Tibial artery (tissue), 4 donors: Measurements from ENCODE around the gene BICRAL.
"Not testable (repeated sequence)": the region's sequence is repeated elsewhere in the genome, so short reads cannot be mapped to it uniquely, and the experiment has no call there.

Experiments
- DNase-seq, 2 donors: peaks; one replicate each; pipeline ENCODE4 v3.0.0-alpha.2; 2019
- H3K27ac ChIP-seq, 2 donors: fragments of 200-600 bp; sonication (generic) in 1 of 2; 1 replicate in 1 of 2; 2 replicates in 1 of 2; pipeline ENCODE4 v1.5.1; 2018 to 2019; ENCODE audit warnings: mild to moderate bottlenecking in 1 of 2
- H3K27me3 ChIP-seq, 2 donors: fragments of 200-600 bp; sonication (generic) in 1 of 2; one replicate each; pipeline versions ENCODE4 v1.5.1 to v1.6.0; 2016 to 2019
- H3K36me3 ChIP-seq, 3 donors: fragments of 200-600 bp; sonication (generic) in 2 of 3; one replicate each; pipeline ENCODE4 v1.5.1; 2016 to 2019; ENCODE audit warnings: mild to moderate bottlenecking in 2 of 3
- H3K4me1 ChIP-seq, 4 donors: fragments of 200-600 bp; sonication (generic) in 2 of 4; 1 replicate in 3 of 4; 2 replicates in 1 of 4; pipeline ENCODE4 v1.5.1; 2016 to 2019
- H3K4me3 ChIP-seq, 2 donors: fragments of 200-600 bp; sonication (generic) in 1 of 2; 1 replicate in 1 of 2; 2 replicates in 1 of 2; pipeline ENCODE4 v1.5.1; 2018 to 2019; ENCODE audit warnings: mild to moderate bottlenecking in 2 of 2
- H3K9me3 ChIP-seq, 3 donors: fragments of 200-600 bp; sonication (generic) in 1 of 3; one replicate each; pipeline ENCODE4 v1.5.1; 2016 to 2019
- intact Hi-C: fragments of 100-400 bp; cut with DNase I; formaldehyde crosslinking; loops from one replicate; pipeline ENCODE4 v1.15.0; 2023; ENCODE audit warnings: low total_unique reads
- TF ChIP-seq, protein P1 (sequence below), 2 experiments: fragments of 200-600 bp in 1 of 2; fragments of 450-650 bp in 1 of 2; IDR thresholded peaks; one replicate each; pipeline ENCODE4 v1.5.1; 2017 to 2019; ENCODE audit warnings: antibody characterized with exemption in 2 of 2, mild to moderate bottlenecking in 1 of 2, moderate library complexity in 1 of 2

Gene BICRAL

GRCh38 chr6:42899871-42900270 is 118.0 kb downstream of the BICRAL start:
- no peak overlapping the region for H3K4me3 ChIP-seq
- H3K36me3 ChIP-seq = no peaks in the 10 kb centered on the region
- no peaks in the 10 kb centered on the region for H3K27me3 ChIP-seq
- H3K27ac ChIP-seq = peak overlapping the region; percentile 11 to 36
- peaks cover 0 to 24% (median 15%) of the 10 kb centered on the region in 4 donors for H3K4me1 ChIP-seq
- intact Hi-C loops = loop anchor here (2.0 to 10.0 kb wide), 2 partner anchors 75 to 243 kb away; partner anchors contain the start of gene PEX6
- DNase-seq = no peak
- TF ChIP-seq, protein P1, sequence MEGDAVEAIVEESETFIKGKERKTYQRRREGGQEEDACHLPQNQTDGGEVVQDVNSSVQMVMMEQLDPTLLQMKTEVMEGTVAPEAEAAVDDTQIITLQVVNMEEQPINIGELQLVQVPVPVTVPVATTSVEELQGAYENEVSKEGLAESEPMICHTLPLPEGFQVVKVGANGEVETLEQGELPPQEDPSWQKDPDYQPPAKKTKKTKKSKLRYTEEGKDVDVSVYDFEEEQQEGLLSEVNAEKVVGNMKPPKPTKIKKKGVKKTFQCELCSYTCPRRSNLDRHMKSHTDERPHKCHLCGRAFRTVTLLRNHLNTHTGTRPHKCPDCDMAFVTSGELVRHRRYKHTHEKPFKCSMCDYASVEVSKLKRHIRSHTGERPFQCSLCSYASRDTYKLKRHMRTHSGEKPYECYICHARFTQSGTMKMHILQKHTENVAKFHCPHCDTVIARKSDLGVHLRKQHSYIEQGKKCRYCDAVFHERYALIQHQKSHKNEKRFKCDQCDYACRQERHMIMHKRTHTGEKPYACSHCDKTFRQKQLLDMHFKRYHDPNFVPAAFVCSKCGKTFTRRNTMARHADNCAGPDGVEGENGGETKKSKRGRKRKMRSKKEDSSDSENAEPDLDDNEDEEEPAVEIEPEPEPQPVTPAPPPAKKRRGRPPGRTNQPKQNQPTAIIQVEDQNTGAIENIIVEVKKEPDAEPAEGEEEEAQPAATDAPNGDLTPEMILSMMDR (IDR thresholded peaks at IDR 0.05) = no peak
- no peaks in the 10 kb centered on the region for H3K9me3 ChIP-seq

- no peaks in the 10 kb centered on the region for H3K9me3 ChIP-seq
- no peak overlapping the region for H3K27ac ChIP-seq
- TF ChIP-seq, protein P1 (IDR thresholded peaks at IDR 0.05) = peak; percentile 85 to 91
- no peak overlapping the region for H3K4me3 ChIP-seq
- H3K36me3 ChIP-seq = no peaks in the 10 kb centered on the region
- peak; percentile 69 to 80 for DNase-seq
- H3K4me1 ChIP-seq = peaks cover 0 to 24% (median 15%) of the 10 kb centered on the region in 4 donors
- H3K27me3 ChIP-seq = no peaks in the 10 kb centered on the region
- intact Hi-C loops = loop anchor here (2.0 to 10.0 kb wide), 2 partner anchors 73 to 241 kb away; partner anchors contain the start of gene PEX6
Measured at GRCh38 chr6:42901538-42901957, 119.7 kb downstream of the BICRAL start.

- DNase-seq, H3K9me3 ChIP-seq, H3K27me3 ChIP-seq, H3K36me3 ChIP-seq, H3K4me3 ChIP-seq, H3K27ac ChIP-seq: not testable (repeated sequence)
- H3K4me1 ChIP-seq = peaks cover 0 to 24% (median 15%) of the 10 kb centered on the region in 4 donors
- intact Hi-C loops = loop anchor here (10.0 kb wide), 1 partner anchor 72 kb away; the partner anchor contains the start of gene PEX6
Measured at GRCh38 chr6:42902429-42903263, 120.8 kb downstream of the BICRAL start.

DNA sequence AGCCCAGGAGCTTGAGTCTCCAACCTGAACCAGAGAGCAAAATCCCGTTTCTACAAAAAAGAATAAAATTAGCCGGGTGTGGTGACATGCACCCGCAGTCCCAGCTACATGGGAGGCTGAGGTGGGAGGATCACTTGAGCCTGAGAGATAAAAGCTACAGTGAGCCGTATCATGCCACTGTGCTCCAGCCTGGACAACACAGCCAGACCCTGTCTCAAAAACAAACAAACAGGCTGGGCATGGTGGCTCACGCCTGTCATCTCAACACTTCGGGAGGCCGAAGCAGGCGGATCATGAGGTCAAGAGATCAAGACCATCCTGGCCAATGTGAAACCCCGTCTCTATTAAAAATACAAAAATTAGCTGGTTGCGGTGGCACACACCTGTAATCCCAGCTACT is 122.6 kb downstream of the BICRAL start:
- no peak overlapping the region for H3K4me3 ChIP-seq
- H3K27ac ChIP-seq = no peak overlapping the region

GRCh38 chr6:42907336-42907735 is 125.5 kb downstream of the BICRAL start:
- DNase-seq = no peak
- Histone ChIP-seq H3K27me3 (peaks cover 0 to 13% of the 10 kb centered on the region in 2 donors), H3K9me3 (no peaks in the 10 kb centered on the region), H3K4me1 (peaks cover 0 to 7% (median 6%) of the 10 kb centered on the region in 4 donors), H3K4me3 (no peak overlapping the region), H3K27ac (no peak overlapping the region), H3K36me3 (no peaks in the 10 kb centered on the region)
- intact Hi-C loops = loop anchor here (5.0 to 10.0 kb wide), 2 partner anchors 67 to 225 kb away; partner anchors contain the start of gene PEX6
- TF ChIP-seq, protein P1 (IDR thresholded peaks at IDR 0.05) = no peak

More for the DNA sequence above, 122.6 kb downstream of the BICRAL start:
- intact Hi-C loops = loop anchor here (10.0 kb wide), 1 partner anchor 70 kb away; the partner anchor contains the start of gene PEX6
- no peak for DNase-seq
- Histone ChIP-seq H3K4me1 (peaks cover 0 to 19% (median 12%) of the 10 kb centered on the region in 4 donors), H3K27me3 (no peaks in the 10 kb centered on the region), H3K36me3 (no peaks in the 10 kb centered on the region), H3K9me3 (no peaks in the 10 kb centered on the region)
- TF ChIP-seq, protein P1 (IDR thresholded peaks at IDR 0.05) = no peak

- TF ChIP-seq, protein P1 (IDR thresholded peaks at IDR 0.05) = no peak
- intact Hi-C loops = loop anchor here (5.0 to 10.0 kb wide), 2 partner anchors 65 to 222 kb away; partner anchors contain the start of gene PEX6
- H3K36me3 ChIP-seq = no peaks in the 10 kb centered on the region
- H3K4me1 ChIP-seq = peaks cover 0 to 7% (median 6%) of the 10 kb centered on the region in 4 donors
- no peak overlapping the region for H3K4me3 ChIP-seq
- peaks cover 0 to 28% of the 10 kb centered on the region in 2 donors for H3K27me3 ChIP-seq
- H3K9me3 ChIP-seq = no peaks in the 10 kb centered on the region
- no peak for DNase-seq
- H3K27ac ChIP-seq = no peak overlapping the region
Measured at GRCh38 chr6:42909835-42910234, 128.0 kb downstream of the BICRAL start.
